ENCODE data around the gene DCC. TPM values are rescaled to one million over a fixed set of nuclear protein-coding genes. Genes with fewer than 3 reads are reported as not detected.

The DCC gene
- total RNA-seq, 1 donor from 2014 or later, result not detected

- Mint-ChIP-seq H3K27ac (ENCODE audit: unreplicated experiment) (no peak overlapping the region), H3K36me3 (ENCODE audit: low read depth) (no peaks in the 10 kb centered on the region), H3K9me3 (ENCODE audit: low read depth) (no peaks in the 10 kb centered on the region), H3K27me3 (ENCODE audit: low read depth) (peaks cover 9% of the 10 kb centered on the region), H3K4me1 (ENCODE audit: low read depth) (no peaks in the 10 kb centered on the region), H3K4me3 (ENCODE audit: unreplicated experiment) (no peak overlapping the region)
- no peak for DNase-seq (ENCODE audit: low spot score)
- TF ChIP-seq CTCF (IDR thresholded peaks at IDR 0.05), result no peak
These were observed 1226.6 kb downstream of the DCC start for GRCh38 chr18:53566626-53567025.

GRCh38 chr18:53567929-53568574 lies 1228.1 kb downstream of the DCC start:
- peak; percentile 84 for TF ChIP-seq CTCF (IDR thresholded peaks at IDR 0.05)
- Mint-ChIP-seq H3K4me3 (ENCODE audit: unreplicated experiment) (no peak overlapping the region), H3K27me3 (ENCODE audit: low read depth) (peaks cover 18% of the 10 kb centered on the region), H3K27ac (ENCODE audit: unreplicated experiment) (no peak overlapping the region), H3K36me3 (ENCODE audit: low read depth) (no peaks in the 10 kb centered on the region), H3K4me1 (ENCODE audit: low read depth) (no peaks in the 10 kb centered on the region), H3K9me3 (ENCODE audit: low read depth) (no peaks in the 10 kb centered on the region)
- DNase-seq (ENCODE audit: low spot score), result no peak

Small RNA genes lying within 50 kb of the gene (microRNA-seq; reads per million reads assigned to microRNA genes)
- not detected for gene MIR4528 (ENCODE audit: borderline number of aligned reads)

Data from chondrocyte (in vitro differentiated cells).